Left forelimb (tissue), 1 donor: ENCODE measurements around the gene CEP250.

Experiments
- DNase-seq: peaks from one replicate; pipeline ENCODE4 v3.0.0-alpha.2; 2018; ENCODE audit warnings: low spot score

Gene CEP250

DNA sequence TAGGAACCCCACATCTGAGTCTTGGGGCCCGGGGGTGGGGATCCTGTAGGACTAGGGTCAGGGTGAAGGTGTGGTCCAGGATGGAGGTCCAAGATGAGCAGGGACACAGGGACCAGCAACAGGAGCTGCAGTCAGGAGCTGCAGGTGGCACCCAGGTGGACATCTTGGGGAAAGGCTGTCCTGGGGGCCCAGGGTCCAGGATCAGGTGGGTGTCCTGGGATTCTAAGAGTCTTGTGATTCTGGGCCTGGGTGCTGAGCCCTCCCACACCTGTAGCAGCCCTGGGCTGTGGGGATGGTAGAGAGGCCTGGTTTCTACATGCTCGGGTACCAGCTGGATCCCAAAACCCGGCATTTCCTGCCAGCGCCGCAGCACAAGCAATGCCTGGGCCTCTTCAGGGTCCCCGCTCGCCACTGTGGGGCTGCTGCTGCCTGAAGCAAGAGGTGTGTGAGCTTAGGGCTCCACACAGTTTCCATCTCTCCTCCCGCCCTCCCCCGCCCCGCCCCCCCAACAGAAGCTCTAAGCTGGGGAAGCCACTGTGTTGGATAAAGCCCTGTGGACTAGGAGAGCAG is 107.2 kb downstream of the CEP250 start:
- peak; percentile 55 for DNase-seq

GRCh38 chr20:35563834-35564233 is 108.4 kb downstream of the CEP250 start:
- DNase-seq = no peak

DNA sequence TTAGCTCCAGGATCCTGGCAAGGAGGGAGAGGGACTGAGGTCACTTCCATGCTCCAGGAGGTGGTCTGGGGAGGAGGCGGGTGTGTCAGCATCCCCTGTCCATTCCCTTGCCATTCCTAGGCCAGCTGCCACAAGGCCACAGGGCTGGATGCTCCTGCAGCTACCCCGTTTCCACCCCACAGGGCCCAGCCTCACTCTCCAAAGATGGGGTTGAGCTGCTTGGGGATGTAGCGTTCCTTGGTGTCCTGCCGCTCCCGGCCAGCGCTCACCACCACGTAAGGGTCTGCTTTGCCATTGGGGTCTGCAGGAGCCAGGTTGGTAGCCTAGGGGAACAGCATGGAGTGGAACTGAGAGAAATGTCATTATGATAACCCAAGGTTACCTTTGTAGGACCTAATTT is 109.5 kb downstream of the CEP250 start:
- DNase-seq = peak; percentile 36

DNA sequence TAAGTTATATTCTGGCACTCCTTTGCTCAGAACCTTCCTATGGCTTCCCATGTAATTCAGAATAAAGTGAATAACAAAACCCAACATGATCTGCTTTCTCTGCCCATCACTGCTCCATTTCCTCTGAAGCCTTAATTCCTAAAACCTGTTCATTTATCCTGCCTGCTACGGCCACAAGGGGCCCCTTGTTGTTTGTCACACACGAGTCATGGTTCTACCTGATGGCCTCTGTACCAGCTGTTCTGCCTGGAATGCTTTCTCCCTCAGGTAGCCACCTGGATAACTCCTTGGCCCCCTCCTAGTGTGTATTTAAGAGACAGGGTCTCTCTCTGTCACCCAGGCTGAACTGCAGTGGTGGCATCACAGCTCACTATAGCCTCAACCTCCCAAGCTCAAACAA is 113.2 kb downstream of the CEP250 start:
- DNase-seq = peak; percentile 14
